ENCODE measurements around the gene FKBP9.

- TF ChIP-seq, protein P1, sequence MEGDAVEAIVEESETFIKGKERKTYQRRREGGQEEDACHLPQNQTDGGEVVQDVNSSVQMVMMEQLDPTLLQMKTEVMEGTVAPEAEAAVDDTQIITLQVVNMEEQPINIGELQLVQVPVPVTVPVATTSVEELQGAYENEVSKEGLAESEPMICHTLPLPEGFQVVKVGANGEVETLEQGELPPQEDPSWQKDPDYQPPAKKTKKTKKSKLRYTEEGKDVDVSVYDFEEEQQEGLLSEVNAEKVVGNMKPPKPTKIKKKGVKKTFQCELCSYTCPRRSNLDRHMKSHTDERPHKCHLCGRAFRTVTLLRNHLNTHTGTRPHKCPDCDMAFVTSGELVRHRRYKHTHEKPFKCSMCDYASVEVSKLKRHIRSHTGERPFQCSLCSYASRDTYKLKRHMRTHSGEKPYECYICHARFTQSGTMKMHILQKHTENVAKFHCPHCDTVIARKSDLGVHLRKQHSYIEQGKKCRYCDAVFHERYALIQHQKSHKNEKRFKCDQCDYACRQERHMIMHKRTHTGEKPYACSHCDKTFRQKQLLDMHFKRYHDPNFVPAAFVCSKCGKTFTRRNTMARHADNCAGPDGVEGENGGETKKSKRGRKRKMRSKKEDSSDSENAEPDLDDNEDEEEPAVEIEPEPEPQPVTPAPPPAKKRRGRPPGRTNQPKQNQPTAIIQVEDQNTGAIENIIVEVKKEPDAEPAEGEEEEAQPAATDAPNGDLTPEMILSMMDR (IDR thresholded peaks at IDR 0.05): no peak
- no peak for TF ChIP-seq POLR2A (IDR thresholded peaks at IDR 0.05)
These were observed 9.0 kb upstream of the FKBP9 start for GRCh38 chr7:32948202-32948601.

Measured in lower leg skin (tissue), 3 donors.